Measurements from ENCODE around the gene MBD5.

The MBD5 gene

DNA sequence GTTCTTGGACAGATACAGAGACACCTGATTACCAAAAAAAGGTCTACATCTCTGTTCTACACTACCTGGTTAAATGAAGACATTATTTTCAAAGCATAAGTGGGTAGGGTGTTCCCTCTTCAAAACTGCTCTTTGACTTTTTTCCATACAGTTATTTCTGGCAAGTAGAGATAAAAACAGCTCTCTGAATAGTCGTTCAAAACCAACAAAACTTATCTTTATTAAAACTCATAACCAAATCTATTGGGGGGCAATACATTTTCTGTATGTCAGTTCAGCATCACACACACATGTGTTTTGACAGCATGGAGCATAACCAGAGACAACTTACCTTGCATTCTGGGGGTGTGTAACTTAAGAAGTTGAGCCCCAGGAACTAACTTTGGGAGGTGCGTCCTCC lies 474.7 kb downstream of the MBD5 start:
- Histone ChIP-seq H3K27ac (ENCODE audit: low read length) (no peak overlapping the region), H4K20me1 (ENCODE audit: insufficient read depth, low read length) (no peaks in the 10 kb centered on the region), H3K4me1 (ENCODE audit: insufficient read depth, low read length) (no peaks in the 10 kb centered on the region), H3K9ac (ENCODE audit: low read depth, low read length) (no peak overlapping the region), H3K79me2 (ENCODE audit: insufficient read depth, low read length) (no peaks in the 10 kb centered on the region), H3K4me3 (ENCODE audit: low read depth in 1 of 2, low read length in 2 of 2) (no peak overlapping the region), H3K36me3 (ENCODE audit: insufficient read depth, low read length) (no peaks in the 10 kb centered on the region), H3K27me3 (ENCODE audit: insufficient read depth, low read length, poor library complexity) (no peaks in the 10 kb centered on the region), H2AFZ (ENCODE audit: low read depth, low read length) (no peak overlapping the region), H3K4me2 (ENCODE audit: insufficient read depth, low read length) (no peak overlapping the region), H3K9me3 (ENCODE audit: insufficient read depth, low read length, severe bottlenecking) (no peaks in the 10 kb centered on the region)
- ATAC-seq (ENCODE audit: insufficient read depth, low read depth) (no peak), DNase-seq (no peak)
- TF ChIP-seq, protein P1, sequence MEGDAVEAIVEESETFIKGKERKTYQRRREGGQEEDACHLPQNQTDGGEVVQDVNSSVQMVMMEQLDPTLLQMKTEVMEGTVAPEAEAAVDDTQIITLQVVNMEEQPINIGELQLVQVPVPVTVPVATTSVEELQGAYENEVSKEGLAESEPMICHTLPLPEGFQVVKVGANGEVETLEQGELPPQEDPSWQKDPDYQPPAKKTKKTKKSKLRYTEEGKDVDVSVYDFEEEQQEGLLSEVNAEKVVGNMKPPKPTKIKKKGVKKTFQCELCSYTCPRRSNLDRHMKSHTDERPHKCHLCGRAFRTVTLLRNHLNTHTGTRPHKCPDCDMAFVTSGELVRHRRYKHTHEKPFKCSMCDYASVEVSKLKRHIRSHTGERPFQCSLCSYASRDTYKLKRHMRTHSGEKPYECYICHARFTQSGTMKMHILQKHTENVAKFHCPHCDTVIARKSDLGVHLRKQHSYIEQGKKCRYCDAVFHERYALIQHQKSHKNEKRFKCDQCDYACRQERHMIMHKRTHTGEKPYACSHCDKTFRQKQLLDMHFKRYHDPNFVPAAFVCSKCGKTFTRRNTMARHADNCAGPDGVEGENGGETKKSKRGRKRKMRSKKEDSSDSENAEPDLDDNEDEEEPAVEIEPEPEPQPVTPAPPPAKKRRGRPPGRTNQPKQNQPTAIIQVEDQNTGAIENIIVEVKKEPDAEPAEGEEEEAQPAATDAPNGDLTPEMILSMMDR (IDR thresholded peaks at IDR 0.05; ENCODE audit: borderline replicate concordance, extremely low read depth, low read length, poor library complexity, severe bottlenecking): no peak
- TF ChIP-seq EZH2 (IDR thresholded peaks at IDR 0.05; ENCODE audit: borderline replicate concordance, low read depth, low read length, severe bottlenecking): no peak

DNA sequence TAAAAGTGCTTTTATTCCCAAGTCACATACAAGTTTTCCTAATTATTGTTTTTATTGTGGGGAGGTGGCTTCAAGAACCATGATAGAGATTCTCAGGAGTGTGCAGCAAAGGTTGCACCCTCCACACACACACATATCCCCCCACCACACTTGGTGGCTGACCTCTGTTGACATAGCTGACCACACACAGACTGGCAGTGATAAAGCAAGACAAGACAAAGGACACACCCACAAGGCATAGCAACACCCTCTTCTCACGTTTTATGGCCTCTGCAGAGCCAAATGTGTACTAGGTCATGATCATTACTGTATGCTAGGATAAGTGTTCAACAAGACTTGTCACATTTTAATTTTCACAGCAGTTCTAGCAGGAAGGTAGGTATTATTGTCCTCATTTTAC lies 480.7 kb downstream of the MBD5 start:
- H2AFZ ChIP-seq (ENCODE audit: low read depth, low read length): no peak overlapping the region
- H3K27ac ChIP-seq (ENCODE audit: low read length): no peak overlapping the region
- H4K20me1 ChIP-seq (ENCODE audit: insufficient read depth, low read length): no peaks in the 10 kb centered on the region
- no peak overlapping the region for H3K9ac ChIP-seq (ENCODE audit: low read depth, low read length)
- H3K9me3 ChIP-seq (ENCODE audit: insufficient read depth, low read length, severe bottlenecking): no peaks in the 10 kb centered on the region
- no peak for ATAC-seq (ENCODE audit: insufficient read depth, low read depth)
- no peak for TF ChIP-seq EZH2 (IDR thresholded peaks at IDR 0.05; ENCODE audit: borderline replicate concordance, low read depth, low read length, severe bottlenecking)
- TF ChIP-seq, protein P1 (IDR thresholded peaks at IDR 0.05; ENCODE audit: borderline replicate concordance, extremely low read depth, low read length, poor library complexity, severe bottlenecking): no peak
- no peak overlapping the region for H3K4me2 ChIP-seq (ENCODE audit: insufficient read depth, low read length)
- H3K27me3 ChIP-seq (ENCODE audit: insufficient read depth, low read length, poor library complexity): no peaks in the 10 kb centered on the region
- H3K4me3 ChIP-seq (ENCODE audit: low read depth in 1 of 2, low read length in 2 of 2): no peak overlapping the region
- no peaks in the 10 kb centered on the region for H3K4me1 ChIP-seq (ENCODE audit: insufficient read depth, low read length)
- H3K36me3 ChIP-seq (ENCODE audit: insufficient read depth, low read length): no peaks in the 10 kb centered on the region
- no peaks in the 10 kb centered on the region for H3K79me2 ChIP-seq (ENCODE audit: insufficient read depth, low read length)
- DNase-seq: no peak

DNA sequence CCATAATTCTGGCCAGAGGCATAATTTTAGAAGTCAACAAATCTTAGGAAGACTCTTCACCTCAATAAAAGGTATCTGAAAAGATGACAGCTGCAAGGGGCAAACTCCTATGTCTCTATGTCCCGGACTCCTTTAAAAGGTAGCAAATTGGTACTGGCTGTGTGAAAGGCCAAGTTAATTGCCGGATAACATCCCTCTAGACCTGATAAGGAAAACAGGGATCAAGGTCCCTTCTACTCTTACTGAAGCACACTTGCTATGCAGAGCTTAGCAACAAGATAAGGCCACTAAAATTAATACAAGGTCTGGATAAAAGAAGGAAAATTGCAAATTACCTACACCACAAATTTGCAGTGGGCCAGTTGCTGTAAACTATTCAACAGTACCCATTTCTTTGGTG lies 482.6 kb downstream of the MBD5 start:
- TF ChIP-seq, protein P1 (IDR thresholded peaks at IDR 0.05; ENCODE audit: borderline replicate concordance, extremely low read depth, low read length, poor library complexity, severe bottlenecking): no peak
- TF ChIP-seq EZH2 (IDR thresholded peaks at IDR 0.05; ENCODE audit: borderline replicate concordance, low read depth, low read length, severe bottlenecking): no peak
- no peaks in the 10 kb centered on the region for H4K20me1 ChIP-seq (ENCODE audit: insufficient read depth, low read length)
- H3K27me3 ChIP-seq (ENCODE audit: insufficient read depth, low read length, poor library complexity): no peaks in the 10 kb centered on the region
- no peak overlapping the region for H2AFZ ChIP-seq (ENCODE audit: low read depth, low read length)
- DNase-seq: no peak
- ATAC-seq (ENCODE audit: insufficient read depth, low read depth): no peak
- no peaks in the 10 kb centered on the region for H3K4me1 ChIP-seq (ENCODE audit: insufficient read depth, low read length)
- H3K79me2 ChIP-seq (ENCODE audit: insufficient read depth, low read length): no peaks in the 10 kb centered on the region
- H3K4me3 ChIP-seq (ENCODE audit: low read depth in 1 of 2, low read length in 2 of 2): no peak overlapping the region
- H3K27ac ChIP-seq (ENCODE audit: low read length): no peak overlapping the region
- no peak overlapping the region for H3K9ac ChIP-seq (ENCODE audit: low read depth, low read length)
- H3K4me2 ChIP-seq (ENCODE audit: insufficient read depth, low read length): no peak overlapping the region
- no peaks in the 10 kb centered on the region for H3K9me3 ChIP-seq (ENCODE audit: insufficient read depth, low read length, severe bottlenecking)
- no peaks in the 10 kb centered on the region for H3K36me3 ChIP-seq (ENCODE audit: insufficient read depth, low read length)

DNA sequence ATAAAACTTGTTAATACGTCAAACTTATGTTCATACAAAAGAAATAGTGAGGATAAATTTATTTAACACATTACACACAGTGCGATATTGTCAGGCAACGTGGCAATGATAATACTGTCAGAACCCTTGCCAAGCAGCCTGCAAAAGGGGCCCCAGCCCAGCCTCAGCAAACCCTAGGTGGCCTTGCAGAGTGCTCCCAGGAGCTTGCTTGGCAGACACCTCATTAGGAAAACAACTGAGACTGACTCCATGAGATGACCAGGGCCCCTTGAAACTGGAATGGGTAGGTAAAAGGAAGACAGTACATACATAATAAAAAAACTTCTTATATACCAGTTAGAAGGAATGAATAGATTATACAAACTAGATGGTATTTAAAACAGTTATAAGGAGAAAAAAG lies 487.1 kb downstream of the MBD5 start:
- Histone ChIP-seq H4K20me1 (ENCODE audit: insufficient read depth, low read length) (no peaks in the 10 kb centered on the region), H3K27ac (ENCODE audit: low read length) (no peak overlapping the region), H3K27me3 (ENCODE audit: insufficient read depth, low read length, poor library complexity) (no peaks in the 10 kb centered on the region), H3K79me2 (ENCODE audit: insufficient read depth, low read length) (no peaks in the 10 kb centered on the region), H3K4me3 (ENCODE audit: low read depth in 1 of 2, low read length in 2 of 2) (no peak overlapping the region), H3K9me3 (ENCODE audit: insufficient read depth, low read length, severe bottlenecking) (no peaks in the 10 kb centered on the region), H3K36me3 (ENCODE audit: insufficient read depth, low read length) (no peaks in the 10 kb centered on the region), H3K4me1 (ENCODE audit: insufficient read depth, low read length) (no peaks in the 10 kb centered on the region), H2AFZ (ENCODE audit: low read depth, low read length) (no peak overlapping the region), H3K9ac (ENCODE audit: low read depth, low read length) (no peak overlapping the region), H3K4me2 (ENCODE audit: insufficient read depth, low read length) (no peak overlapping the region)
- TF ChIP-seq, protein P1 (IDR thresholded peaks at IDR 0.05; ENCODE audit: borderline replicate concordance, extremely low read depth, low read length, poor library complexity, severe bottlenecking): no peak
- no peak for TF ChIP-seq EZH2 (IDR thresholded peaks at IDR 0.05; ENCODE audit: borderline replicate concordance, low read depth, low read length, severe bottlenecking)
- no peak for DNase-seq
- no peak for ATAC-seq (ENCODE audit: insufficient read depth, low read depth)
